ENCODE results near the gene ZNF483.

DNA sequence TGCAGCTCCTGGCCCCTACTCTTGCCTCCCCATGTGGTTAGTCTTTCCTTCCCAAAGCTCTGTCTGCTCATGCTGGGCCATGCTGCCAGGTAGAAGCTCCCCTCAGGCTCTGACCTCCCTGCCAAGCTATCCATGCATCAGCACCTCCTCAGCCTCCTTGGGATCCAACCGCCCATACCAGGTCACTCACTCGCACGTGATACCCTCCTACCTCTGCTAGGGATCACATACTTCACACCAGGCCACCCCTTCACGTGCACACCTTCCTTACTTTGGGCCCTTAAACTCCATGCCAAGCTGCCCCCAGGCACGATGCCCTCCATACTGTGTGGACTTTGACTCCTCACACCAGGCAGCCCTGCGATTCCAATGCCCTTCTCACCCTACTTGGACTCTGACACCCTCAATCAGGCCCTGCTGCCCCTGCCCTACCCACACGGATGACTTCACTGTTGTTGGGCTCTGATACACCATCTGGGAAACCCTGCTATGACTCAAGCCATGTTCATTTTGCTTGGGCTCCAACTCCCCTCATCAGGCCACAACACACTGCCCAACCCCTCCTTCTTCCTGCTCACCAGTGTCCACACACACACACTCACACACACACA lies 34.1 kb downstream of the ZNF483 start:
- TF ChIP-seq CTCF (IDR thresholded peaks at IDR 0.05; ENCODE audit: insufficient read depth, low read length): no peak
- TF ChIP-seq, protein P1, sequence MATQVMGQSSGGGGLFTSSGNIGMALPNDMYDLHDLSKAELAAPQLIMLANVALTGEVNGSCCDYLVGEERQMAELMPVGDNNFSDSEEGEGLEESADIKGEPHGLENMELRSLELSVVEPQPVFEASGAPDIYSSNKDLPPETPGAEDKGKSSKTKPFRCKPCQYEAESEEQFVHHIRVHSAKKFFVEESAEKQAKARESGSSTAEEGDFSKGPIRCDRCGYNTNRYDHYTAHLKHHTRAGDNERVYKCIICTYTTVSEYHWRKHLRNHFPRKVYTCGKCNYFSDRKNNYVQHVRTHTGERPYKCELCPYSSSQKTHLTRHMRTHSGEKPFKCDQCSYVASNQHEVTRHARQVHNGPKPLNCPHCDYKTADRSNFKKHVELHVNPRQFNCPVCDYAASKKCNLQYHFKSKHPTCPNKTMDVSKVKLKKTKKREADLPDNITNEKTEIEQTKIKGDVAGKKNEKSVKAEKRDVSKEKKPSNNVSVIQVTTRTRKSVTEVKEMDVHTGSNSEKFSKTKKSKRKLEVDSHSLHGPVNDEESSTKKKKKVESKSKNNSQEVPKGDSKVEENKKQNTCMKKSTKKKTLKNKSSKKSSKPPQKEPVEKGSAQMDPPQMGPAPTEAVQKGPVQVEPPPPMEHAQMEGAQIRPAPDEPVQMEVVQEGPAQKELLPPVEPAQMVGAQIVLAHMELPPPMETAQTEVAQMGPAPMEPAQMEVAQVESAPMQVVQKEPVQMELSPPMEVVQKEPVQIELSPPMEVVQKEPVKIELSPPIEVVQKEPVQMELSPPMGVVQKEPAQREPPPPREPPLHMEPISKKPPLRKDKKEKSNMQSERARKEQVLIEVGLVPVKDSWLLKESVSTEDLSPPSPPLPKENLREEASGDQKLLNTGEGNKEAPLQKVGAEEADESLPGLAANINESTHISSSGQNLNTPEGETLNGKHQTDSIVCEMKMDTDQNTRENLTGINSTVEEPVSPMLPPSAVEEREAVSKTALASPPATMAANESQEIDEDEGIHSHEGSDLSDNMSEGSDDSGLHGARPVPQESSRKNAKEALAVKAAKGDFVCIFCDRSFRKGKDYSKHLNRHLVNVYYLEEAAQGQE (IDR thresholded peaks at IDR 0.05; ENCODE audit: insufficient replicate concordance, low read depth): no peak

Data from HL-60 (cell line).